ENCODE results near the gene ADAMTSL1.

The ADAMTSL1 gene

GRCh38 chr9:18911714-18912342, 437.9 kb downstream of the ADAMTSL1 start:
- Histone ChIP-seq H3K9me3 (ENCODE audit: insufficient read depth, low read depth, low read length) (no peaks in the 10 kb centered on the region), H3F3A (ENCODE audit: low read depth) (no peaks in the 10 kb centered on the region), H3K4me3 (ENCODE audit: low read length, poor library complexity, severe bottlenecking) (no peak overlapping the region), H3K79me2 (ENCODE audit: insufficient read depth, low read length) (no peaks in the 10 kb centered on the region), H4K20me1 (ENCODE audit: insufficient read depth, low read length, poor library complexity, severe bottlenecking) (no peaks in the 10 kb centered on the region), H3K9me2 (replicated peaks; ENCODE audit: low read depth, low read length) (no peaks in the 10 kb centered on the region), H3K4me2 (ENCODE audit: low read depth, low read length, poor library complexity, severe bottlenecking) (no peak overlapping the region), H3K4me1 (ENCODE audit: insufficient read depth, low read length, poor library complexity, severe bottlenecking) (peaks cover 29% of the 10 kb centered on the region), H3K36me3 (ENCODE audit: insufficient read depth, low read length) (no peaks in the 10 kb centered on the region), H3K27me3 (ENCODE audit: insufficient read depth, low read length, poor library complexity, severe bottlenecking) (no peaks in the 10 kb centered on the region), H2AFZ (ENCODE audit: low read length) (no peak overlapping the region), H3K9ac (ENCODE audit: low read depth, low read length, poor library complexity, severe bottlenecking) (no peak overlapping the region)
- no peak for TF ChIP-seq CTCF (conservative IDR thresholded peaks at IDR 0.05; ENCODE audit: low read length)
- TF ChIP-seq EZH2phosphoT487 (IDR thresholded peaks at IDR 0.05; ENCODE audit: borderline replicate concordance): no peak

GRCh38 chr9:18920141-18921084, 446.5 kb downstream of the ADAMTSL1 start:
- Histone ChIP-seq H3K79me2 (ENCODE audit: insufficient read depth, low read length) (no peaks in the 10 kb centered on the region), H3K4me1 (ENCODE audit: insufficient read depth, low read length, poor library complexity, severe bottlenecking) (peaks cover 4% of the 10 kb centered on the region), H3K4me3 (ENCODE audit: low read length, poor library complexity, severe bottlenecking) (no peak overlapping the region), H4K20me1 (ENCODE audit: insufficient read depth, low read length, poor library complexity, severe bottlenecking) (no peaks in the 10 kb centered on the region), H2AFZ (ENCODE audit: low read length) (no peak overlapping the region), H3K36me3 (ENCODE audit: insufficient read depth, low read length) (no peaks in the 10 kb centered on the region), H3K9ac (ENCODE audit: low read depth, low read length, poor library complexity, severe bottlenecking) (no peak overlapping the region), H3F3A (ENCODE audit: low read depth) (no peaks in the 10 kb centered on the region), H3K9me3 (ENCODE audit: insufficient read depth, low read depth, low read length) (no peaks in the 10 kb centered on the region), H3K27me3 (ENCODE audit: insufficient read depth, low read length, poor library complexity, severe bottlenecking) (no peaks in the 10 kb centered on the region), H3K9me2 (replicated peaks; ENCODE audit: low read depth, low read length) (no peaks in the 10 kb centered on the region), H3K4me2 (ENCODE audit: low read depth, low read length, poor library complexity, severe bottlenecking) (no peak overlapping the region)
- TF ChIP-seq CTCF (conservative IDR thresholded peaks at IDR 0.05; ENCODE audit: low read length) (no peak), EZH2phosphoT487 (IDR thresholded peaks at IDR 0.05; ENCODE audit: borderline replicate concordance) (no peak)

GRCh38 chr9:18921366-18922075, 447.6 kb downstream of the ADAMTSL1 start:
- no peak overlapping the region for H3K4me3 ChIP-seq (ENCODE audit: low read length, poor library complexity, severe bottlenecking)
- no peaks in the 10 kb centered on the region for H4K20me1 ChIP-seq (ENCODE audit: insufficient read depth, low read length, poor library complexity, severe bottlenecking)
- peaks cover 4% of the 10 kb centered on the region for H3K4me1 ChIP-seq (ENCODE audit: insufficient read depth, low read length, poor library complexity, severe bottlenecking)
- no peaks in the 10 kb centered on the region for H3F3A ChIP-seq (ENCODE audit: low read depth)
- no peaks in the 10 kb centered on the region for H3K9me3 ChIP-seq (ENCODE audit: insufficient read depth, low read depth, low read length)
- no peaks in the 10 kb centered on the region for H3K79me2 ChIP-seq (ENCODE audit: insufficient read depth, low read length)
- no peak overlapping the region for H3K4me2 ChIP-seq (ENCODE audit: low read depth, low read length, poor library complexity, severe bottlenecking)
- H2AFZ ChIP-seq (ENCODE audit: low read length): no peak overlapping the region
- no peaks in the 10 kb centered on the region for H3K36me3 ChIP-seq (ENCODE audit: insufficient read depth, low read length)
- no peaks in the 10 kb centered on the region for H3K27me3 ChIP-seq (ENCODE audit: insufficient read depth, low read length, poor library complexity, severe bottlenecking)
- no peak for TF ChIP-seq CTCF (conservative IDR thresholded peaks at IDR 0.05; ENCODE audit: low read length)
- TF ChIP-seq EZH2phosphoT487 (IDR thresholded peaks at IDR 0.05; ENCODE audit: borderline replicate concordance): no peak
- no peak overlapping the region for H3K9ac ChIP-seq (ENCODE audit: low read depth, low read length, poor library complexity, severe bottlenecking)
- H3K9me2 ChIP-seq (replicated peaks; ENCODE audit: low read depth, low read length): no peaks in the 10 kb centered on the region
